HG03442 (cell line): ENCODE results near the gene SFI1.
"Not testable (repeated sequence)": the region's sequence is repeated elsewhere in the genome, so short reads cannot be mapped to it uniquely, and the experiment has no call there.

Experiments
- ATAC-seq: cut with Tn5 transposase; IDR thresholded peaks from one replicate; pipeline ENCODE4 v1.9.1; 2021; ENCODE audit warnings: mild to moderate bottlenecking, moderate library complexity; ENCODE audit not compliant: unreplicated experiment

The SFI1 gene

DNA sequence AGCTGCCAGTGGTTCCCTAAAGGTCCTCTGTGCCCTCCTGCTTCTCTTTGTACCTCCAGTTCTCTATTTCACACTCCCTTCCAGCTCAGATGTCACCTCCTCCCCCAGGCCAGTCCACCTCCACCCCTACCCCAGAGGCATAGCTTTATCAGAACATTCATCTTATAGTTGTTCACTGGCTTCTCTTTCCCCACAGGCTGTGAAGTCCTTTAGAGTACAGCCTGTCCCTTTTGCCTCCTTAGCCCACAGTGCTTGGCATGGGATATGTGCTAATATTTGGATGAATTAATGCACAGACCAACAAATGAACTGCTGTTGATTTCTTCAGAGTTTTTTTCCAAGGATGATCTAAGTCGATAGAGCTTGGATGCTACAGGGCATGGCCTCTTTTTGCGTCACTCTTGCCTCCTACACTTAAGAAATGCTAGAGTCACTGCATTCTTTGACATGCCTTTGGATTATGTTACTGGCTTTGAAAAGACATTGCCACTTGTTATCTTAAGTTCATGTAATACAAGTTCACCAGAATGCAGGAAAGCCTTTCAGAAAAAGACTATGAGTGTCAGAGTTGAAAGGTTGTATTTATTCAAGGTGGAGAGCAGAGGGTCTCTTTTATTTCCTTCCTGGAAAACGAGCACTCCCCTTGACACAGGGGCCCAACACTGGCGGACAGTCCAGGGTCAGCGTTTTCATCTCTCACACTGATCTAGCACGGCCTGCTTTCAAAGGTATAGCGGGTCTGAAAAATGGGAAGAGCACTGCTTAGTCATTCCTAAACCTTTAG is 90.0 kb downstream of the SFI1 start:
- no peak for ATAC-seq

DNA sequence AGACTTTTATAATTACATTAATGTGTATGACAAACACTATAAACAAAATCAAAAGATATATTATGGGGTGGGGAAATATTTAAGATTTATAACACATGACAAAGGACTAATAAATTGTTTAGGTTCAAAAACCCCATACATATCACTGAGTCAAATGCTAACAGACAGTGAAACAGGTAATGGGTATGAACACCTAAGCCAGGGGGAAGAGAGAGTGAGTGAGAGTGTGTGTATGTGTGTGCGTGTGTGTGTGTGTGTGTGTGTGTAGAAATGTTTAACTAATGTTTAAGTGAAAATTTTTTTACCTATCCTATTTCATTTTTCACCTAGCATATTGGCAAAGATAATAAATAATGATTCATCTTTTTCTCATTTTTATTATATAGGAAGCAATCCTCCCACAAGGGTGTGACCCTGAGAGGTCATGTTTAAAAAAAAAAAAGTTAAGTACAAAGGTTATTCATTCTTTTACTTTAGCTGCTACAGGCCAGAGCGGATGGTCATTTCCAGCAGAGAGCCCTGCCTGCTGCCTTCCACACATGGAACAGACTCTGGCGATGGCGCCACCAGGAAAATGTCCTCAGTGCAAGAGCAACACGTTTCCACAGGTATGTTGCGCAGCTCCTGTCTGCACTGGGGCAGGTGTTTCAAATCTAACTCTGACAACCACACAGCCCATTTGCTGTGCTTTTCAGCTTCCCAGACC is 92.8 kb downstream of the SFI1 start:
- ATAC-seq = no peak

DNA sequence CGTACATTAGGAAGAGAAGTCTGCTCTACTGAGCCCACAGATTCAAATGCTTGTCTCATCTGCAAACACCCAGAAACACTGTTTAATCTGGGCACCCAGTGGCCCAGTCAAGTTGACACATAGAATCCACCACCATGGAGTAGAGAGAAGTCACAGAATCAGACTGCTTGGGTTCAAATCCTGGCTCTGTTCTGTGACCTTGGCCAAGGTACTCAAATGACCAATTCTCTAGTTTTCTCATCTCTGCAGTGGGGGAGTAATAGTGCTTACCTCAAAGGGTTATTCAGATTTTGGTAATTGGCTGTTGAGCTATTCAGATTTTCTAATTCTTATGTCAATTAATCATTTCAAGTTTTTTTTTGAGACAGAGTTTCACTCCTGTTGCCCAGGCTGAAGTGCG is 93.8 kb downstream of the SFI1 start:
- ATAC-seq = not testable (repeated sequence)

DNA sequence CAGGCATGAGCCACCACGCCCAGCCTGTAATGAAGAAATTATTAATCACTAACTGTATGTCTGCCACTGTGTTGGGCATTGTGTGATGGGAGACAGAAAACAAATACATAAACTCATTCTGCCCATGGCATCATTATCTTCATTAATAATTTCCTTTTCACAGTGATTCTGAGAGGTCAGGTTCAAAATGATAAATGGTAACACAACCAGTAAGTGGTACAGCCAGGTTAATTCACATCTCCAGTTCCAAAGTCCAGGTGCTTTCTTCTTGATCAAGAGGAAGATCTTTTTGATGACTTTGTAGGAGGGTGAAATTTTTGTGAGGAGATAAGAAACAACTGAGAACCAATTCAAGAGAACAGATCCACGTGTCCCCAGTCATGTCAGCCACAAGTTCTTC is 98.9 kb downstream of the SFI1 start:
- ATAC-seq = no peak

DNA sequence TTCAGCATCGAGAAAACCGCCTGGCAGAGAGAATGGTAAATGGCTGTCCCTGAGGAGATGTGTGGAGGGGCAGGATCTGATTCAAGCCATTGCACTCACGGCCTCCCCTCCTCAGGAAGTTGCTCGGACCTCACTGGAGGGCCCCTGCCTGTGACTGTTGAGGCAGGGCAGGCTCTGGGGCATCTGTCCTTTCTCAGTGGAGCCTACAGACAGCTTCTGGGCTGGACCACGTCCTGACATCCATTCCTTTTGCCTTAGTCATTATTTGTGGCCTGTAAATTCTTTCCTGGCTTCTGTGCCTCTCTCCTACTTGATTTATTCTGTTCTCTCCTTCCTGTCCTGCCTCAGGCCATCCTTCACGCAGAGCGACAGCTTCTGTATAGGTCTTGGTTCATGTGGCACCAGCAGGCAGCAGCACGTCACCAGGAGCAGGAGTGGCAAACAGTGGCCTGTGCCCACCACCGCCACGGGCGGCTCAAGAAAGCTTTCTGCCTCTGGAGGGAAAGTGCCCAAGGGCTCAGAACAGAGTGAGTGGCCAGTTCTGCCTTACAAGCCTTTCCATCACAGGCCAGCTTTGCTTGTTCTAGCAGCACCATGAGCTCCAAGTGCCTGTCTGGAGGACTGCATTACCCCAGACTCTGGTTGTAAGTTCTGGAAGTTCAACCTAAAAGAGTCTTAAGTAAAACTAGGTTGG is 106.1 kb downstream of the SFI1 start:
- ATAC-seq = no peak

DNA sequence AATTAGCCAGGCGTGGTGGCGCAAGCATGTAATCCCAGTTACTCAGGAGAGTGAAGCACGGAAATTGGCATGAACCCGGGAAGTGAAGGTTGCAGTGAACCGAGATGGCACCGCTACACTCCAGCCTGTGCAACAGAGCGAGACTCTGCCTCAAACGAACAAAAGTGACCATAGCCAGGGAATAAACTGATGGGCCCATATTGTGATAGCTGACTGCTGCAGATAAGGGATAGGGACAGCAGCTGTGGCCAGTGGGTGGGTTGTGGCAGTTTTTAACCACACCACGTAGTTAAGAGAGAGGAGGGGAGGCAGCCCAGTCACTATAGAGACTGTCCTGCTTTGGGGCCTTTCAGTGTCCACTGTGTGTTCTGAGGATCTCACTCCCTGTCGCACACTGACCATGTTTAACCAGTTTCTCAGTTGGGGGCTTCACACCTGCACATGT is 106.8 kb downstream of the SFI1 start:
- ATAC-seq = no peak

DNA sequence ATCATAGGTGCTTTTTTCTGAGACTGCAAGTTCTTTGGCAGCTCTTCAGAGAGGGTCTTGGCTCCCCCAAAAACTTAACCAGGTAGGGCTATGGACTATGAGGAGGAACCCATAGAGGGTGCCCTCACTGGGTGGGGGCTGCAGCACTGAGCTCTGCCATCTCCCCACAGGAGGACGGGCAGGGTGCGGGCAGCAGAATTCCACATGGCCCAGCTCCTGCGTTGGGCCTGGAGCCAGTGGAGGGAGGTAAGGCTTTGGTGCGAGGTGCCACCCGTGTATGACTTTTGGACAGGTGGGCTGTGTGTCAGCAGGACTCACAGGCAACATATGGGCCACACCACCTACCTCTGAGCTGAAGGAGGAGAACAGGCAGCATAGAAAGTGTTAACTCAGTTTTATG is 107.2 kb downstream of the SFI1 start:
- no peak for ATAC-seq

DNA sequence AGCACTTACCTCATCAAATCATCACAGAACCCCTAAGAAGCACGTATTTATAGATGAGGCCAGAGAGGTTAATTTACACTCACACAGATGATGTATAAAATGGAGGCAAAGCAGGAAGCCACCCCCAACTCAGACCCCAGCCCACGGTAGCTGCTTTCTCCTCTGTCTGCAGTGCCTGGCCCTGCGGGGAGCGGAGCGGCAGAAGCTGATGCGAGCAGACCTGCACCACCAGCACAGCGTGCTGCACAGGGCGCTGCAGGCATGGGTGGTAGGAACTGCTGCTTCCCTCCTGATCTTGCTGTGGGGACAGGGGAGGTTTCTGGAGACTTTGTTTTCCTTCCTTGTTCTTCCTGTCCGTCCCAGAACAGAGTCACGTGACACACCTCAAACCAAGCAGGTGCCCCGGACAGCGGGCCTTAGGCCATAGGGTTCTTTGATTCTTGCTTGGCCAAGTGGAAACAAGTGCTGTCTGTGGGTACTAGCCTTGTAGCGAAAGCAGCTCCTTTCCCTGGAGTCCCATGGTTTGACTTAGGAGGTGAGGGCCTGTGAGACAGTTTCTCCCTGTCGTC is 107.9 kb downstream of the SFI1 start:
- ATAC-seq = no peak

DNA sequence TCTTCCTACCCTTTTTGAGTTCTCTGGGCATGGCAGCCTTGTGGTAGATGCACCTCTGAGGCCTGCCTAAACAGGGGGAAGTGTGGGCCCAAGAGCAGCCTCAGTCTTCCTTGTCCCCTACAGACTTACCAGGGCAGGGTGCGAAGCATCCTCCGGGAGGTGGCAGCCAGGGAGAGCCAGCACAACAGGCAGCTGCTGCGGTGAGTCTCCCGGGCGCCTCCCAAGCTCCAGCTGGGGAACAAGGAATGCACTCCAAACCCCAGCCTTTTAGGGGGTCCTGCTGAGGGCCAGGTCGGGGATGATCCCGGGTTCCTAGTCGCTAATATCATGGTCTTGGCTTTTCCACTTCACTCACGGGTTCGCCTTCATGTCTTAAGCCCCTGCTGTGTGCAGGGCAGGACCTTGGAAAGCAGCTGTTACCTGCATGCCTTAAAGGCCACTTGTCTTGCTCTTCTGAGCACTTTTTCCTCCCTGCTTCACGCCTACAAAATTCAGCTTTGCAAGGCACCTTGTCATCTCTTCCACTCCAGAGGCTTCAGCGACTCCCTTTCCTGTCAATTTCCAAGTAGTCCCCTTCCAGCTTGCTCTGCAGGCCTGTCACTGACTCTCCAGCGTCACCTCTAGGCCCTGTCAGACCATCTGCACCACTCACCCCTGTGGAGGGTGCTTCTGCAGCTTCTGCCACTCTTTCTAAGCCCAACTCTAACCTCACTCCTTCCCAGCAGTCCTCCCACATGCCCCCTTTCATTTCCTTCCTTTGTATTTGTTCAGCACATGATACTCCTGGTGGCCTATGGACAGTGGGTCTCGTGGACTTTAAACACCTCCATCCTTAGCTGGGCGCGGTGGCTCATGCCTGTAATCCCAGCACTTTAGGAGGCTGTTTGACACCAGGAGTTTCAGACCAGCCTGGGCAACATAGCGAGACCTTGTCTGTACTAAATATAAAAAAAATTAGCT is 108.7 kb downstream of the SFI1 start:
- no peak for ATAC-seq

DNA sequence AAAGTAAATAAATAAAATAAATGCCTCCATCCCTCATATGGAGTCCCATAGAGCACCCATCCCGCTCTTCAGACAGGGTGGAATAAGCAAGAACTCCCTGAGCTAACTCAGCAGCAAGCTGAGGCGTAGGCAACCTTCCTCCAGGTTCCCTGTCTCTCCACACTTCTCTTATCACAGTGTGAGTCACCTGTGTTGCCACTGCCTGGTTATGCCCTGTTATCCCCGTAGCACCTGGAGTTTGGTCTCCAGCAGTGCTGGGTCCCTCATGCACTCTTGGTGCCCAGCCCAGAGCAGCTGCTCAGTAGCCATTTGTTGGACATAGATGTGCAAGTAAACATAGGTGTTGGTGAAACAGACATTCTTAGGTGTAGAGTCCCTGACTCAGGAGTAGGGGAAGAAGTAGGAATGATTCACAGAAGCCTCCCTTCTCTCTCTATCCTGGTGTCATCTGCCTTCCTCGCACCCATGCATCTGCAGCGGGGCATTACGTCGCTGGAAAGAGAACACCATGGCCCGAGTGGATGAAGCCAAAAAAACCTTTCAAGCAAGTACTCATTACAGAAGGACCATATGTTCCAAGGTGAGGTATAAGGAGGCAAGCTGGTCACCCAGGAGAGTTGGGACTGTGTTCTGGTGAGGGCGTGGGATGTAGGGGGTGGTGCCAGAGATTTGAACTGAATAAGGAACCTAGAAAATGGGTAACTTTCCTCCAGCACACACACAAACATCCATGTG is 109.7 kb downstream of the SFI1 start:
- no peak for ATAC-seq

DNA sequence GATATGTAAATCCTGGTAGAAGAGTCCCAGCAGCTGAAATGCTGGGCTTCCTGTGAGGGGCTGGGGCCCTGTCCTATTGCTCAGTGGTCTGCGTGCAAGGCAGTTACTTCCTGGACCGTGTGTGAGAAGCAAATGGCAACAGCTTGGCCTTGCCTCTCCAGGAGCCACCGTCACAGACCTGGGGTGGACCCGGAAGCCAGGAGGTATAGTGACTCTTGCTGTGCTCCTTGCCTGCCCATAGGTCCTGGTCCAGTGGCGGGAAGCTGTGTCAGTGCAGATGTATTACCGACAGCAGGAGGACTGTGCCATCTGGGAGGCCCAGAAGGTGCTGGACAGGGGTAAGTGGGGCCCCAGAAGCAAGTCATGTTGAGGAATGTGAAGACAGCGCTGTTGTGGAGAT is 111.4 kb downstream of the SFI1 start:
- ATAC-seq = no peak

DNA sequence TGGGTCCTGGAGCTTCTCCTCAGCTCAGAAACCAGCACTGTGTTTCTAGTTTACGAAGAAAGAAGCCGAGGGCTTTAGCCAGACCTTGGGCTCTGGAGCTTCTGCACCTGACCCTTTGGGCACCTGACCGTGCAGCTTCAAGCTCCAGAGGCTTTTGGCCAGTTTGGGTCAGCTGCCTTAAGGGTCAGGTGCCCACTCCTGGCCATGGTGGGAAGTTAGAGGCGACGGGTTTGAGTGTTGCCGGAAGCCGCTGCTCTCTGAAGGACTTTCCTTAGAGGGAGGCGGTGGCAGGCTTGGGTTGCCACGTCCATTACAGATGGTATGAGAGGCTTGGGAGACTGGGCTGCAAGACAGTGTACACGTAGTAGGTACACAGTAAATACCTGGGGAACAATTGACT is 113.4 kb downstream of the SFI1 start:
- ATAC-seq = no peak

DNA sequence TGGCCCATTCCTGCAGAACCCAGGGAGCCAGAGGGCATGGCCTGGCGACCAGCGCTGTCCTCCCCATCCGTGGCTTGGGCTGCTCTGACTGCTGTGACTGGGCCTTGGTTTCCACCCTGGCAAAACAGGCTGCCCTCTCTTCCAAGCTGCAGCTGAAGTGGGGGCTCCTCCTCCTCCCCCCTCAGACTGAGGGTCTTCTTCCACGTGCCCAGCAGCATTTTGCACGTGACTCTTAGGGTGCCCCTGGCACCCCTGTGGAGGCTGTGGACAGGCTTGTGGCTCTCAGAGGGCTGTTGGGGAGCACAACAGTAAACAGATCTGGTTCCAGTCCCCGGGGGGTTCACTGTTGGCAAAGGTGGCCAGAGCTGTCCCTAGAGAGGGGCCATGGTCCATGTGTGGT is 114.3 kb downstream of the SFI1 start:
- no peak for ATAC-seq

DNA sequence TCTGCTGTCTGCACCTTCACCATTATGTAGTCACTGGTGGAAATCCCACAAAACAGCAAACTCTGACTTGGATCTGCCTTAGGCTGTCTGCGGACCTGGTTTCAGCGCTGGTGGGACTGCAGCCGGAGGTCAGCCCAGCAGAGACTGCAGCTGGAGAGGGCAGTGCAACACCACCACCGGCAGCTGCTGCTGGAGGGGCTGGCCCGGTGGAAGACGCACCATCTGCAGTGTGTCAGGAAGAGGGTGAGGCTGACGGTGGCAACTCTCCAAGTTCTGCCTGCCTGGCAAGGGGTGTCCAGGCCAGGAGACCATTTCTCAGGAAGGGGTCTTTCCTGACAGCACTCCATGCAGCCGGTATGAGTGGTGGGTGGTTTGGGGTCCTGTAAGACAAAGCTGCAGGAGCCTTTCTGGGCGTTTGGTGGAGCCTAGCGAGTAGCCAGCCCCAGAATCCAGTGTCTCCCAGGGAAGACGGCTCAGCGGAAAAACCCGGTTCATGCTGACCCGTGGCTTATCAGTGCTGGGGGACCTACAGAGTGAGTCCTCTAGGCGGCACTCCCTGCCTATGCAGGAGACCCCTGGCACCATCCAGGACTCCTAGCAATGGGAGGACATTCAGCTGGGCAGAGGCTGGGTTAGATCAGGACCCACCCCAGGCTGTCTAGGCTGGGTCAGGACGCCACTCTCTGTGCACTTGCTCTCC is 114.9 kb downstream of the SFI1 start:
- ATAC-seq = no peak

DNA sequence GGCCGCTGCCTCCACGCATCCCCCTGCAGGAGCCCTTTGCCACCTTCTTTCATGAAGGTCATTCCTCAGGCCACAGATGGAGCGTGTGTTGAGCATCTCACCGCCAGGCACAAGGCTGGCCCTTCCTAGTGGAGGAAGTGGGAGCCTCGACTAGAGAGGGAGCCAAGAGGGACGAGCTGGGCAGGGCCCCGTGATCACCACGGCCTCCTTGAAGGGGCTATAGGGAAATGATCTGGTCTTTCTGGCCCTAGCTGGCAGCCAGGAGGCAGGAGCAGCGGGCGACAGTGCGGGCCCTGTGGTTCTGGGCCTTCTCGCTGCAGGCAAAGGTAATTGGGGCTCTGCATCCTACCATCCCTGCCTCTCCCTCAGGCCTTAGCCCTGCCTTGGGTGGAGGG is 116.6 kb downstream of the SFI1 start:
- no peak for ATAC-seq

DNA sequence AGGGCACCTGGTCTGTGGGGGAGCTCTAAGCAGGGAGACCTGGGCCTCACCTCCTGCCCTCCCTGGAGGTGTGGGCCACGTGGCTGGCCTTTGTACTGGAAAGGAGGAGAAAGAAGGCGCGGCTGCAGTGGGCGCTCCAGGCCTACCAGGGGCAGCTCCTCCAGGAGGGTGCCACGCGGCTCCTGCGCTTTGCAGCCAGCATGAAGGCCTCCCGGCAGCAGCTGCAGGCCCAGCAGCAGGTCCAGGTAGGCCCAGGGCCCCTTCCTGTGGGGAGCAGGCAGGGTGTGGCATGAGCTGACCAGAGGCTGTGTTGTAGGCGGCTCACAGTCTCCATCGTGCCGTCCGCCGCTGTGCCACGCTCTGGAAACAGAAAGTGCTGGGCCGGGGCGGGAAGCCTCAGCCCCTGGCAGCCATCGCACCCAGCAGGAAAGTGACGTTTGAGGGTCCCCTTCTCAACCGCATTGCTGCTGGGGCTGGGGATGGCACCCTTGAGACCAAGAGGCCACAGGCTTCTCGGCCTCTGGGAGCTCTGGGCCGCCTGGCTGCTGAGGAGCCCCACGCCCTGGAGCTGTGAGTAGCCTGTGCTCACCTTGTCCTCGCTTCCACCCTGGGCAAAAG is 117.1 kb downstream of the SFI1 start:
- ATAC-seq = no peak

DNA sequence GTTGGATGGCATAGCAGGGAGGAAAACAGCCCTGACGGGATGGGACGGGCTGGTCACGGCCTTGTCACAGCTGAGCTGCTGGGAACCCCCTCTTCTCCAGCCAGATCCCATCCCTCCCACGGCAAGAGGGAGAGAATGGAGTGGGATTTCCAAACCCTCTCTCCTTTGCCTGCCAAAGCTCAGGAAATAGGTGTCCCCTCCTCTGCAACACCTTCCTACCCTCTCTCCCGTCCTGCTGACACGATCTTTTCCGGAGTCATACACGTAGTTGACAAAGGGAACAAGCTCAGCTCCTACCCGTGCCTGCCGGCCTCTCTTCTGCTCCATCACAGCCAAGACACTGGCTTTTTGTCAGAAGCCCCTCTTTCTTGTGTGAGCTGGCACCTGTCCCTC is 117.6 kb downstream of the SFI1 start:
- no peak for ATAC-seq

DNA sequence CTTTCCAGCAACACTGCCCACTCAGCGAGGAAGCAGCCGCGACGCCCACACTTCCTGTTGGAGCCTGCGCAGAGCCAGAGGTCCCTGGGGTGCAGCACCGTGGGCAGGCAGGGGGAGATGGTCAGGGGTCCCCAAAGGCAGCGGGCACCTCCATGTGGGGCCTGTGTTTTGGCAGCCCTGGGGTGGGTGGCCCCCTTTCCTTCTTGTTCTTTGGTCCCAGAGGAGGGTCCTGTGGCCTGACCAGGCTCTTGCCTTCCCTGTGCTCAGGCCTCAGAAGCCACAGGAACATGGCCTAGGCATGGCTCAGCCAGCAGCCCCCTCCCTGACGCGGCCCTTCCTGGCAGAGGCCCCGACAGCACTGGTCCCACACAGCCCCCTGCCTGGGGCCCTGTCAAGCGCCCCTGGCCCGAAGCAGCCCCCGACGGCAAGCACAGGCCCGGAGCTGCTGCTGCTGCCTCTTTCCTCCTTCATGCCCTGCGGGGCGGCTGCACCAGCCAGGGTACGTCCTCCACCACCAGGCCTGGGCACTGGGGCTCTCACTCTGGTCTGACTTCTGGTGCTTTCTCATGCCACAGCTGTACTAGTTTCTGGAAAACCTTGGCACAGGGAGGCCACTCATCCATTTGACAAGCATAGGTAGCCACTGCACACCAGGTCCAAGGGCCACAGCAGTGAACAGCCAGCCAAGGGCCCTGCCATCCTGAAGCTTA is 118.6 kb downstream of the SFI1 start:
- ATAC-seq = no peak
